Activated CD4-positive, alpha-beta T cell treated with anti-CD3 and anti-CD28 coated beads for 36 hours (primary cell): ENCODE data around the gene SCMH1. TPM values are rescaled to one million over a fixed set of nuclear protein-coding genes. Genes with fewer than 3 reads are reported as not detected.
A peak's percentile ranks its signal among the peaks of the same experiment; 100 is the strongest.
"Not testable (repeated sequence)": the region's sequence is repeated elsewhere in the genome, so short reads cannot be mapped to it uniquely, and the experiment has no call there.

Experiments used
- ATAC-seq: fragments of 200-7000 bp; cut with Tn5 transposase; one replicate; pipeline ENCODE4 v1.10.0; 2021; ENCODE audit warnings: mild to moderate bottlenecking, moderate library complexity
- CTCF ChIA-PET: fragments of 350-600 bp; sonication (Branson Sonifier 250); formaldehyde crosslinking; loops from one replicate; lab custom pipeline; 2021; ENCODE audit warnings: antibody characterized with exemption; lab: Charles Lee
- POLR2A ChIA-PET: fragments of 350-600 bp; sonication (Branson Sonifier 250); formaldehyde crosslinking; loops from one replicate; lab custom pipeline; 2021; ENCODE audit warnings: antibody characterized with exemption, inconsistent platforms; lab: Charles Lee
- DNase-seq: peaks from one replicate; pipeline ENCODE4 v3.0.0-alpha.2; 2020
- H3K27ac Mint-ChIP-seq: one replicate; pipeline ENCODE4 v1.8.0; 2021; ENCODE audit warnings: mixed read lengths
- H3K27me3 Mint-ChIP-seq: one replicate; pipeline ENCODE4 v1.8.0; 2021; ENCODE audit warnings: mixed read lengths
- H3K36me3 Mint-ChIP-seq: one replicate; pipeline ENCODE4 v1.8.0; 2021; ENCODE audit warnings: low read depth, mixed read lengths
- H3K4me1 Mint-ChIP-seq: one replicate; pipeline ENCODE4 v1.8.0; 2021; ENCODE audit warnings: mixed read lengths
- H3K4me3 Mint-ChIP-seq: one replicate; pipeline ENCODE4 v1.8.0; 2021; ENCODE audit warnings: mild to moderate bottlenecking, moderate library complexity, mixed read lengths
- H3K9me3 Mint-ChIP-seq: one replicate; pipeline ENCODE4 v1.8.0; 2021; ENCODE audit warnings: low read depth, mixed read lengths
- intact Hi-C, 2 experiments: fragments of 100-400 bp; cut with DNase I in 1 of 2; cut with micrococcal nuclease in 1 of 2; formaldehyde crosslinking; loops; one replicate each; pipeline versions ENCODE4 v1.14.2 to v1.15.1; 2022 to 2024; cut with DNase I, micrococcal nuclease
- total RNA-seq, 2 experiments: library from RNA; stranded (reverse); gene quantifications; one replicate each; pipeline ENCODE4 v1.2.3, GENCODE V29; 2021

Gene SCMH1
- total RNA-seq, 2 experiments from 2014 or later, result 23.7 to 31.0 TPM

- CTCF ChIA-PET, result no interaction called here
- H3K4me1 Mint-ChIP-seq, result no peaks in the 10 kb centered on the region
- no peaks in the 10 kb centered on the region for H3K27me3 Mint-ChIP-seq
- ATAC-seq (no peak), DNase-seq (no peak)
- no peaks in the 10 kb centered on the region for H3K9me3 Mint-ChIP-seq
- POLR2A ChIA-PET, result no interaction called here
- H3K4me3 Mint-ChIP-seq, result no peak overlapping the region
- intact Hi-C loops, result no loop called here
- no peak overlapping the region for H3K27ac Mint-ChIP-seq
- peaks cover 25% of the 10 kb centered on the region for H3K36me3 Mint-ChIP-seq
Measured at GRCh38 chr1:41152622-41153044, 89.5 kb downstream of the SCMH1 start.

- no peak for DNase-seq
- no peaks in the 10 kb centered on the region for H3K27me3 Mint-ChIP-seq
- no peak for ATAC-seq
- H3K27ac Mint-ChIP-seq, result no peak overlapping the region
- no peaks in the 10 kb centered on the region for H3K9me3 Mint-ChIP-seq
- intact Hi-C loops, result no loop called here
- ChIA-PET POLR2A (no interaction called here), CTCF (no interaction called here)
- no peak overlapping the region for H3K4me3 Mint-ChIP-seq
- peaks cover 23% of the 10 kb centered on the region for H3K36me3 Mint-ChIP-seq
- H3K4me1 Mint-ChIP-seq, result no peaks in the 10 kb centered on the region
Measured at GRCh38 chr1:41151846-41152245, 90.3 kb downstream of the SCMH1 start.

GRCh38 chr1:41149570-41149969 is 92.5 kb downstream of the SCMH1 start:
- POLR2A ChIA-PET, result no interaction called here
- Mint-ChIP-seq H3K27me3 (no peaks in the 10 kb centered on the region), H3K4me3 (no peak overlapping the region), H3K36me3 (peaks cover 23% of the 10 kb centered on the region), H3K4me1 (no peaks in the 10 kb centered on the region), H3K9me3 (no peaks in the 10 kb centered on the region), H3K27ac (no peak overlapping the region)
- ATAC-seq (no peak), DNase-seq (no peak)
- CTCF ChIA-PET, result interaction anchor here (0.8 kb wide), 1 partner anchor 67 kb away, joined by 3 read pairs; no protein-coding TSS in a partner anchor
- intact Hi-C loops, result no loop called here

GRCh38 chr1:41144285-41144684 is 97.8 kb downstream of the SCMH1 start:
- Mint-ChIP-seq H3K9me3 (no peaks in the 10 kb centered on the region), H3K27ac (no peak overlapping the region), H3K27me3 (no peaks in the 10 kb centered on the region), H3K4me1 (no peaks in the 10 kb centered on the region), H3K36me3 (peaks cover 39% of the 10 kb centered on the region), H3K4me3 (no peak overlapping the region)
- ChIA-PET CTCF (interaction anchor here (0.5 kb wide), 1 partner anchor 1304 kb away, joined by 3 read pairs; no protein-coding TSS in a partner anchor), POLR2A (no interaction called here)
- ATAC-seq (no peak), DNase-seq (no peak)
- intact Hi-C loops, result no loop called here

GRCh38 chr1:41138549-41138948 is 103.6 kb downstream of the SCMH1 start:
- ChIA-PET POLR2A (no interaction called here), CTCF (no interaction called here)
- DNase-seq (no peak), ATAC-seq (no peak)
- Mint-ChIP-seq H3K9me3 (peaks cover 2% of the 10 kb centered on the region), H3K27ac (no peak overlapping the region), H3K4me3 (no peak overlapping the region), H3K27me3 (no peaks in the 10 kb centered on the region), H3K4me1 (peaks cover 2% of the 10 kb centered on the region), H3K36me3 (peaks cover 77% of the 10 kb centered on the region)
- intact Hi-C loops, result no loop called here

GRCh38 chr1:41135196-41135947 is 106.7 kb downstream of the SCMH1 start:
- ChIA-PET POLR2A (no interaction called here), CTCF (no interaction called here)
- ATAC-seq, result peak; percentile 47
- Mint-ChIP-seq H3K27me3 (no peaks in the 10 kb centered on the region), H3K4me1 (peaks cover 2% of the 10 kb centered on the region), H3K36me3 (peaks cover 69% of the 10 kb centered on the region), H3K4me3 (no peak overlapping the region), H3K9me3 (peaks cover 2% of the 10 kb centered on the region), H3K27ac (no peak overlapping the region)
- DNase-seq, result no peak
- intact Hi-C loops, result no loop called here

GRCh38 chr1:41134325-41134724 is 107.8 kb downstream of the SCMH1 start:
- CTCF ChIA-PET, intact Hi-C loops, POLR2A ChIA-PET, H3K4me1 Mint-ChIP-seq, H3K27ac Mint-ChIP-seq, H3K9me3 Mint-ChIP-seq, H3K4me3 Mint-ChIP-seq, ATAC-seq, DNase-seq, H3K27me3 Mint-ChIP-seq: not testable (repeated sequence)
- peaks cover 64% of the 10 kb centered on the region for H3K36me3 Mint-ChIP-seq

GRCh38 chr1:41122851-41123518 is 119.1 kb downstream of the SCMH1 start:
- H3K27ac Mint-ChIP-seq, result no peak overlapping the region
- H3K9me3 Mint-ChIP-seq, result no peaks in the 10 kb centered on the region
- peaks cover 16% of the 10 kb centered on the region for H3K36me3 Mint-ChIP-seq
- ATAC-seq (peak; percentile 83), DNase-seq (peak; percentile 18)
- CTCF ChIA-PET, result interaction anchor here (0.6 to 1.3 kb wide), 2 partner anchors 13 to 322 kb away, joined by 3 read pairs; no protein-coding TSS in a partner anchor
- no peak overlapping the region for H3K4me3 Mint-ChIP-seq
- intact Hi-C loops, result no loop called here
- peaks cover 4% of the 10 kb centered on the region for H3K4me1 Mint-ChIP-seq
- no peaks in the 10 kb centered on the region for H3K27me3 Mint-ChIP-seq
- POLR2A ChIA-PET, result no interaction called here

GRCh38 chr1:41122148-41122547 is 120.0 kb downstream of the SCMH1 start:
- Mint-ChIP-seq H3K27ac (no peak overlapping the region), H3K4me1 (peaks cover 4% of the 10 kb centered on the region), H3K9me3 (no peaks in the 10 kb centered on the region), H3K36me3 (peaks cover 21% of the 10 kb centered on the region), H3K27me3 (no peaks in the 10 kb centered on the region), H3K4me3 (no peak overlapping the region)
- intact Hi-C loops, result no loop called here
- POLR2A ChIA-PET, result no interaction called here
- DNase-seq, result no peak
- no peak for ATAC-seq
- CTCF ChIA-PET, result interaction anchor here (1.3 kb wide), 1 partner anchor 323 kb away, joined by 3 read pairs; no protein-coding TSS in a partner anchor

GRCh38 chr1:41118645-41119044 is 123.5 kb downstream of the SCMH1 start:
- peaks cover 3% of the 10 kb centered on the region for H3K4me1 Mint-ChIP-seq
- H3K27ac Mint-ChIP-seq, result no peak overlapping the region
- H3K9me3 Mint-ChIP-seq, result no peaks in the 10 kb centered on the region
- CTCF ChIA-PET, result no interaction called here
- peaks cover 32% of the 10 kb centered on the region for H3K36me3 Mint-ChIP-seq
- no peaks in the 10 kb centered on the region for H3K27me3 Mint-ChIP-seq
- no peak for DNase-seq
- no peak overlapping the region for H3K4me3 Mint-ChIP-seq
- intact Hi-C loops, result no loop called here
- POLR2A ChIA-PET, result no interaction called here
- no peak for ATAC-seq

GRCh38 chr1:41117241-41117640 is 124.9 kb downstream of the SCMH1 start:
- intact Hi-C loops, H3K4me3 Mint-ChIP-seq, POLR2A ChIA-PET, H3K9me3 Mint-ChIP-seq, H3K4me1 Mint-ChIP-seq, CTCF ChIA-PET, H3K27ac Mint-ChIP-seq, H3K27me3 Mint-ChIP-seq, ATAC-seq, DNase-seq: not testable (repeated sequence)
- H3K36me3 Mint-ChIP-seq, result peaks cover 31% of the 10 kb centered on the region

GRCh38 chr1:41110736-41111135 is 131.4 kb downstream of the SCMH1 start:
- peaks cover 4% of the 10 kb centered on the region for H3K4me1 Mint-ChIP-seq
- no peaks in the 10 kb centered on the region for H3K27me3 Mint-ChIP-seq
- intact Hi-C loops, result no loop called here
- peaks cover 30% of the 10 kb centered on the region for H3K36me3 Mint-ChIP-seq
- H3K9me3 Mint-ChIP-seq, result no peaks in the 10 kb centered on the region
- H3K27ac Mint-ChIP-seq, result no peak overlapping the region
- ATAC-seq (no peak), DNase-seq (no peak)
- CTCF ChIA-PET, result no interaction called here
- no peak overlapping the region for H3K4me3 Mint-ChIP-seq
- POLR2A ChIA-PET, result no interaction called here
